HPDE6-E6E7 (cell line): ENCODE measurements around the gene ARHGEF17.
A peak's percentile ranks its signal among the peaks of the same experiment; 100 is the strongest.

Experiments
- DNase-seq: peaks from one replicate; pipeline ENCODE4 v3.0.0; 2011; ENCODE audit warnings: missing footprints; ENCODE audit errors: extremely low spot score

The ARHGEF17 gene

DNA sequence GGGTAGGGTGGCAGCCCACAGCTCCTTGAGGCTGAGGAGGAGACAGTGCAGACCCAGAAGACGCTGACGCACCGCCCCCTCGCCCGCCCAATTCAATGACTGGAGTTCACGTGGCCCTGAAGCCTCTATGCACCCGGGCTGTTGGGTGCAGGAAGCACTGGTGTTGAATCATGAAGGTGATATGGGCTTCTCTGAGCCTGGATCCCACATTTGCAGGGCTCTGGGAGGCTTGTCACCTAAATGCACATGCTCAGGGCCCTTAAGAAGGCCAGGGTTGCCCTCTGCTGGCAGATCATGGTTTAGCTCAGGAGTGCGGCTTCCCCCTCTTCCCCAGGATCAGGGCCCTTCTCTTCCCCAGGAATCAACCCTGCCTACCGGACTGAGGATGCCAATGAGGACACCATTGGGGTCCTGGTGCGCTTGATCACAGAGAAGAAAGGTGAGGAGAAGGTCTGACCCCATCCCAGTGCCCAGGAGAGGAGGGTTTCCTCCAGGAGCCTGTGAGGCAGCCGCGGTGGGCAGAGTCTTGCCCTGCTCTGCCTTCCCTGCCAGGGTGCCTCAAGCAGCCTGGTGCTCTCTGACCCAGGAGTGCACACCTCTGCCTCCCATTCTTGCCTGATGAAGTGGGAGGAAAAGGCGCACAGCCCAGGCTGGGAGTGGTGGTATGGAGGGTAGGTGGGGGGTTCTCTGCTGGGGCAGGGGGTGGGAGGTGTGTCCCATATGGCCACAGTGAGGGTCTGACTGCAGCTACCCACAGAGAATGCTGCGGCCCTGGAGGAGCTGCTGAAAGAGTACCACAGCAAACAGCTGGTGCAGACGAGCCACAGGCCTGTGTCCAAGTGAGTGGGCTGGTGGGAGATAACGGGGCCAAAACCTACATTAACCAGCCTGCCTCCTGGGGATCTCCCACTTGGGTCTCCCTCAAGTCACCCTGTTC lies 85.7 kb downstream of the ARHGEF17 start:
- DNase-seq = peak; percentile 76

DNA sequence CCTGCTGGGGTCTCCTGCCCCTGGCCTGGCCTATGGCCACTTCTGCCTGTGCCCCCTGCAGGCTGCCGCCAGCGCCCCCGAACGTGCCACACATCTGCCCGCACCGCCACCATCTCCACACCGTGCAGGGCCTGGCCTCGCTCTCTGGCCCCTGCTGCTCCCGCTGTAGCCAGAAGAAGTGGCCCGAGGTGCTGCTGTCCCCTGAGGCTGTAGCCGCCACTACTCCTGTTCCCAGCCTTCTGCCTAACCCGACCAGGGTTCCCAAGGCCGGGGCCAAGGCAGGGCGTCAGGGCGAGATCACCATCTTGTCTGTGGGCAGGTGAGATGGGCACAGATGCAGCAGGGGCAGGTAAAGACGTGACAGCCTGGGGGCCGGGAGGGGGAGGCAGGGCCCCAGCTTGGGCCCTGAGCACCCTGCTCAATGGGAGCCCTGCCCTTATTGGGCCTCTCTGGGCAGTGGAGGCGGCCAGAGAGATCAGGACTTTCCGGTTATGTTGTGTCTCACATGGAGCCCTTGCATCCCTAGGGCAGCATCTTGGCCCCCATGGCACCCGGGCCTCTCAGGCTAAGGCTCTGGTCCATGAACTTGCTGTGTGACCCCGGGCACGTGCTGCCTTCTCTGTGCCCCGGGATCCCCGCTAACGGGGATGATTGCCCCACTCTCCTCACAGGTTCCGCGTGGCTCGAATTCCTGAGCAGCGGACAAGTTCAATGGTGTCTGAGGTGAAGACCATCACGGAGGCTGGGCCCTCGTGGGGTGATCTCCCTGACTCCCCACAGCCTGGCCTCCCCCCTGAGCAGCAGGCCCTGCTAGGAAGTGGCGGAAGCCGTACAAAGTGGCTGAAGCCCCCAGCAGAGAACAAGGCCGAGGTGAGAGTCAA lies 86.6 kb downstream of the ARHGEF17 start:
- no peak for DNase-seq

DNA sequence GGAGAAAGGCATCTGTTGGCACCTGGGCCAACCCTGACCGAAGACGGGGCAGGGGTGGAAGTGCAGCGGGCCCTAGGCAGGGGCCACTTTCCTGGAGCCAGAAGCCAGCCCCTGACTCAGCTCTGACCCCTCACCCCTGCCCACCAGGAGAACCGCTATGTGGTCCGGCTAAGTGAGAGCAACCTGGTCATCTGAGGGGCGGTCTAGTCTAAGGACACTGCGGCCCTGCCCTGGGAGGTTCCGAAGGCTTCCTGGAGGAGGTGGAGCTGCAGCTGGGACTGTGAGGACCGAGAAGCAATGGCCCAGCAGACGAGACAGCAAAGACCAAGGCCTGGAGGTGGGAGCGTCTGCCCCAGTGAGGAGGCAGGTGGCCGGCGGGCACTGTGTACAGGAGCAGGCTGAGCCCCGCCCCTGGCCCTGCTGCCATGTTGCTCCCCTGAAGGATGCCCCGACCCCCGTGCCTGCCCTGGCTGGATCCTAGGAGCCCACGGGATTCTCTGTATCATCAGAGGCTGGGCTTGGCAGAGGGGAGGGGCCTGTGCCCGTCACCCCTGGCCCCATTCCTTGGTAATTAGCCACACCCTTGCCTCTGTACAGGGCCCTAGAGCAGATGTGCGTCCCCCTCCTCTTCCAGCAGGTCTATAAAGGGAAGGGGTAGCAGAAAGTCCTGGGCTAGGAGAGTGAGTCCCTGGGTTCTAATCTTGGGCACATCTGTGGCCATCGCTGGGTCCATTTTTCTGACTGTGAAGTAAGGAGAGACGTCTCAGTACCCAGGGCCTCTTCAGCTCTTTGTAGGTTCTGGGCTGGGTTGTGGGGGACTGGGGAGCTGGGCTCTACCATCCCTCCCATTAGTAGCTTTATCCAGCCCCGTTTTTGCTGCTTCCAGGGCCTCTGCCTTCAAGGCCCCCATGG lies 87.5 kb downstream of the ARHGEF17 start:
- DNase-seq = no peak

GRCh38 chr11:73396251-73396930 lies 88.3 kb downstream of the ARHGEF17 start:
- no peak for DNase-seq

GRCh38 chr11:73396985-73397384 lies 88.9 kb downstream of the ARHGEF17 start:
- DNase-seq = no peak

- no peak for DNase-seq
These were observed 89.5 kb downstream of the ARHGEF17 start for GRCh38 chr11:73397468-73398131.

- no peak for DNase-seq
These were observed 90.1 kb downstream of the ARHGEF17 start for GRCh38 chr11:73398132-73398526.

GRCh38 chr11:73398721-73399120 lies 90.6 kb downstream of the ARHGEF17 start:
- no peak for DNase-seq

DNA sequence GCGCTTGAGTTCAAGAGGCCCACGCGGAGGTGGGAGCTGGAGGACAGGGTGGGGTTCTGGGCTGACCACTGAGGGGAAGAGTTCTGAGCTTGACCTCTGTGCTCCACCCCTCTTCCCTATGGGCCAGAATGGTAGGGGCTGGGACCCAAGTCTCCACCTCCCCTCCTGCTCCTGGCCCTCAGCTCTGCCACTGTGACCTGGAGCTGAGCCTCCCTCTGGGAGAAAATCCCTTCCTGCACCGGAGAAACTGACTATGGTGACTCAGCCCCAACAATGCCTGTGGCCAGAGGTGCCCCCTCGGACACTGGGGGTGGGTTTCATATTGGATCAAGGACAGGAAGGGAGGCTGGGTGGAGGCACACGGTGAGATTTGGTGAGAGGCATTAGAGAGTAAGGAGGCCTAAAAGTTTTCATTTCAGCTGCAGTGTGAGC lies 91.1 kb downstream of the ARHGEF17 start:
- no peak for DNase-seq

DNA sequence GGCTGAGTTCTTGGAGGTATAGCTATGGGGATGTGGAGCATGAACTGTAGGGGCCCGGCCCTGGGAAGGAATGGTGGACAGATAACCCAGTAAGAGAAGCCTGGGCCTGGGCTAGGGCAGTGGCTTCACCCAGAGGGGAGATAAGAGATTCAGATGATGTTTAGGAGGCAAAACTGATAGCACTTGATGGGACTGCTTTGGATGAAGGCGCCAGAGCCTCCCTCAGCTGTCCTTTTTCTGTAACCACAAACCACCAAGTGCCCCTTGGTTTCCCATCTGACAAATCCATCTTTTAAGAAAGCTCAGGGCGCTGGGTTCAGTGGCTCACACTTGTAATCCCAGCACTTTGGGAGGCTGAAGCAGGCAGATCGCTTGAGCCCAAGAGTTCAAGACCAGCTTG lies 91.6 kb downstream of the ARHGEF17 start:
- DNase-seq = no peak

DNA sequence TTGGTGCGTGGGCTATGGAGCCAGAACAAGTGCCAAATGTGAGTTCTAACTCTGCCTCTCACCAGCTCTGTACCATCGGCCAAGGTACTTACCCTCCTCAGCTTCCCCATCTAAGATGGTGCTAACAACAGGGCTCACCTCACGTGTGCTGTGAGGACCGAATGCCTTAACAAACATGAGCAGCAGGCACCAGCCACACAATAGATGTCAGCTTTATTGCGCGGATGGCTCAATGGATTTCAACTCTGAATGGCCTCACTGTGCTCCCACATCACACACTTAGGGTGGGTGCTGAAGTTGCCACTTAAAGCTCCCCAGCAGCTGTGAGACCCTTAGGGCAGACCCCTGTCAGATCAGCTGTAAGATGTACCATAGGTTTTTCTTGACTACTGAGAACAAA lies 92.2 kb downstream of the ARHGEF17 start:
- no peak for DNase-seq

GRCh38 chr11:73401217-73401923 lies 93.3 kb downstream of the ARHGEF17 start:
- DNase-seq = no peak

DNA sequence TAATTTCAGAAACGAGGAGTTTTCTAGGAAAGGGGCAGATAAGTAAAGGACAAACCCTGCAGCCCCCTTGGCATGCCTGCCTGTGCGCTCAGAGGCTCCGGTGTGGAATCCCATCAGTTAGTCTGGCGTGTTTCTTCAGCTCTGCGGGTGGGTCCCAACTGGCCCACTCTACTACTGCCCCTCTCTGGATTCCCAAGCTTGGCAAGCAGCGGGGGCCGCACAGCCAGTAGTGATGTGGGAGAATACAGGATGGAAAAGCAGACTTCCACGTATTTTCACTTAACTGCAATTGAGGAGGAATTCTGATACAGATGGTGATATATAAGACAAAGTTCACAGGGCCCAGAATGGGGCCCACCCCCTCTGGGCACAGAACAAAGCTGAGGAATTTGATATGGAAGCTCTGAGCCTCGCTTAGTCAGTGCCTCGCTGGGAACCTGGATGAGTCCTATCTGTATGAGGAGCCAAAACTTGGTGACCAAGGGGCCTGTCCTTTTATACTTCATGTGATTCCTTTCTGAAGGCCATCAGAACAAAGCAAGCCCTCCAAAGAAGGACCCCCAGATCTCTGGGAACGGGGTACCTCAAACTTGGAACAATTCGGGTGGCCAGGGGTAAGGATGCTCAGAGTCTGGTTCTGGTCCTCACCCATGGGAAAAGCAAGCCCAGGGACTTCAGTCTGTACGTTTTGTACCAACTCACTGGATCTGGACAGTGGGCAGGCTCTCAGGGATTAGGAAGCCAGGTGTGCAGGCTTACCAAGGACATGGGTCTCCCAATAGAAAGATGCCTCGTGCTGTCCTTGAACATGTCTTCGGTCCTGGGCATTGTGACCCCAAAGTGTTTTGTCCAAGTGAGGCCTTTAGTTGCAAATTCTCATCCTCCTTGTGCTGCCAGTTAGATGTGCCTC lies 94.1 kb downstream of the ARHGEF17 start:
- DNase-seq = no peak

- DNase-seq = no peak
These were observed 94.7 kb downstream of the ARHGEF17 start for GRCh38 chr11:73402834-73403185.

- no peak for DNase-seq
These were observed 95.5 kb downstream of the ARHGEF17 start for GRCh38 chr11:73403541-73403940.

- DNase-seq = no peak
These were observed 96.0 kb downstream of the ARHGEF17 start for GRCh38 chr11:73404048-73404447.

DNA sequence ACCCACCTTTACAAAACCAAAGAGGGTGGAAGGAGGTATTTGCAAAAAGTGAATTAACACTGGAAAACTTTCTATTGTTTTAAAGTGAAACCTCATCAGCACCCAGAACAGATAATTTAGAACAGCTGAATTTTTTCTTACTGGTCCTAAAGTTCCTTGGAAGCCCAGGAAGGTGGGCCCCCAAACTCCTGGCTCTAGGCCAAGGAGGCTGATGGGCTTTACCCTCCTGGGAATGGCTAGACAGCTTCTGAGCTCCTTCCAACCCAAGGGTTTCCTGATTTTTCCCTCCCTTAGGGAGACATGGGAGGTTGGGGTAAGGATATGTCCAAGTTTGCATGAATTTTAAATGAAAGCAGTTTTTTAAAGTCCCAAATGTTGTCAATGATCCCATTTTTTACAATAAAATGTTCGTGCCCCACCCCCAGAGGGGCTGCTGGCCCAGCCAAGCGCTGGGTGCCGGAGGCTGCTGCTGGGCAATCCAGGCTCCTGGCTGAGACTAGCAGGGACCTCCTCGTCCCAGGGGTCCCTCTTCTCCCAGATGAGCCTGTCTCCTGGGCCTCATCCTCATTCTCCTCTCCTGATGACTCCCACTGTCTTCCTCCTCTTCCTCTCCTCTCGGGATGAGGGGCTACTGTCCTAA lies 96.5 kb downstream of the ARHGEF17 start:
- DNase-seq = no peak

- no peak for DNase-seq
These were observed 97.1 kb downstream of the ARHGEF17 start for GRCh38 chr11:73405146-73405510.
